ENCODE data around the gene MSRB3.
A peak's percentile ranks its signal among the peaks of the same experiment; 100 is the strongest.

The MSRB3 gene

GRCh38 chr12:65300679-65301349 is 22.3 kb downstream of the MSRB3 start:
- no peak overlapping the region for H3K4me3 ChIP-seq (ENCODE audit: low read depth, low read length)
- DNase-seq (ENCODE audit: low read depth) = no peak
- peak; percentile 21; the same call in 1 of the 2 replicates for TF ChIP-seq CTCF (IDR thresholded peaks at IDR 0.05; ENCODE audit: control insufficient read depth, extremely low read depth, insufficient read depth)

GRCh38 chr12:65302891-65303290 is 24.4 kb downstream of the MSRB3 start:
- no peak overlapping the region for H3K4me3 ChIP-seq (ENCODE audit: low read depth, low read length)
- TF ChIP-seq CTCF (IDR thresholded peaks at IDR 0.05; ENCODE audit: control insufficient read depth, extremely low read depth, insufficient read depth) = no peak
- DNase-seq (ENCODE audit: low read depth) = no peak

GRCh38 chr12:65305346-65305950 is 27.0 kb downstream of the MSRB3 start:
- no peak for TF ChIP-seq CTCF (IDR thresholded peaks at IDR 0.05; ENCODE audit: control insufficient read depth, extremely low read depth, insufficient read depth)
- H3K4me3 ChIP-seq (ENCODE audit: low read depth, low read length) = no peak overlapping the region
- no peak for DNase-seq (ENCODE audit: low read depth)

DNA sequence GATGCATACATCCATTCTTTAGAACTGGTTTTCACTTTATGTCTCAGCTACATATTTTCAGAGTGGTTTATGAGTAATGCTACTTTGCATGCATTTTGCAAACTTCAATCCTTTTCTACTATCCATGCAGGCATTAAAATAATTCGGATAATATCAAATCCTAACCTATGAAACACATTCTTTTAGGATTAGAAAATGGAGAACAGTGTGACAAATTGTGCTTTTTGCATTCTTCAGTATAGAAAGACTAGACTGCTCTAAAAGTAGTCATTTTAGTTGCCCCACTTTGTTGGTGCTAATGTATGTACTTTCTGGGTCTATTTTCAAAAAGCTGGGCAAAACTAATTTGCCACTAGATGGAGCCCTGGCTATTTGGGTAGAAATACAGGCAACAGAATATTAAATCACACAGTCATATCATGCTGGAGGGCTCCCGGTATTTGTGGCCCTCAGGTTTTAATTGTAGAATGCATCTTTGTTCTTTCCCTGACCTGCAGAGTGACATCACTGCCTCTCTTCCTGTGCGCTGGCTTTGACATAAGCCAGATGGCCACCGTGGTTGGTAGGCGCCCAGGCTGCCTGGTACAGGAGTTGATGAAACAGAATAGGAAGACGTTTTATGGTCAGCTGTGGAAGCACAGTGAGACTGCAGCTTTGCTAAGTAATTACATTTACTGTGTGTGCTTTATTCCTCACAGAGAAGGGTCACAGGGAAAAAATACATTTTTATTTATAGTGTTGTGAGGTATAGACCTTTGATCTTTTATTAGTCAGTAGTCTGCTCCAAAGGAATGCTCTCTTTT is 28.1 kb downstream of the MSRB3 start:
- no peak overlapping the region for H3K4me3 ChIP-seq (ENCODE audit: low read depth, low read length)
- TF ChIP-seq CTCF (IDR thresholded peaks at IDR 0.05; ENCODE audit: control insufficient read depth, extremely low read depth, insufficient read depth) = peak; percentile 60
- no peak for DNase-seq (ENCODE audit: low read depth)

GRCh38 chr12:65307169-65307501 is 28.7 kb downstream of the MSRB3 start:
- DNase-seq (ENCODE audit: low read depth) = no peak
- TF ChIP-seq CTCF (IDR thresholded peaks at IDR 0.05; ENCODE audit: control insufficient read depth, extremely low read depth, insufficient read depth) = no peak
- no peak overlapping the region for H3K4me3 ChIP-seq (ENCODE audit: low read depth, low read length)

GRCh38 chr12:65308006-65308405 is 29.5 kb downstream of the MSRB3 start:
- no peak for TF ChIP-seq CTCF (IDR thresholded peaks at IDR 0.05; ENCODE audit: control insufficient read depth, extremely low read depth, insufficient read depth)
- no peak for DNase-seq (ENCODE audit: low read depth)
- H3K4me3 ChIP-seq (ENCODE audit: low read depth, low read length) = no peak overlapping the region
